Transverse colon (tissue), 4 donors: ENCODE results near the gene SPAG6. TPM values are rescaled to one million over a fixed set of nuclear protein-coding genes. Genes with fewer than 3 reads are reported as not detected.

Experiments
- DNase-seq: peaks from one replicate; pipeline ENCODE4 v3.0.0-alpha.2; 2019
- H3K27ac ChIP-seq, 4 donors: fragments of 200-600 bp; sonication (generic); 2 replicates each; pipeline ENCODE4 v1.5.1; 2016 to 2018; ENCODE audit warnings: inconsistent platforms in 4 of 4
- H3K27me3 ChIP-seq: fragments of 200-600 bp; sonication (generic); 2 replicates; pipeline ENCODE4 v1.5.1; 2017; ENCODE audit warnings: inconsistent platforms
- H3K36me3 ChIP-seq, 4 donors: fragments of 200-600 bp; sonication (generic); 2 replicates each; pipeline ENCODE4 v1.5.1; 2017 to 2019; ENCODE audit warnings: inconsistent platforms in 4 of 4
- H3K4me1 ChIP-seq, 4 donors: fragments of 200-600 bp; sonication (generic); 2 replicates each; pipeline ENCODE4 v1.5.1; 2017 to 2020; ENCODE audit warnings: inconsistent platforms in 4 of 4
- H3K4me3 ChIP-seq, 4 donors: fragments of 200-600 bp; sonication (generic); 1 replicate in 1 of 4; 2 replicates in 3 of 4; pipeline versions ENCODE4 v1.5.1 to v1.6.1; 2017 to 2019; ENCODE audit warnings: inconsistent platforms in 4 of 4
- H3K9me3 ChIP-seq, 2 donors: fragments of 200-600 bp; sonication (generic); 2 replicates each; pipeline ENCODE4 v1.5.1; 2017 to 2019; ENCODE audit warnings: inconsistent platforms in 2 of 2
- CTCF ChIP-seq, 5 experiments: fragments of 200-600 bp in 3 of 5; fragments of 450-650 bp in 2 of 5; sonication (generic) in 3 of 5; IDR thresholded peaks; 1 replicate in 2 of 5; 2 replicates in 3 of 5; pipeline ENCODE4 v1.5.1; 2016 to 2017; ENCODE audit warnings: antibody characterized with exemption in 5 of 5, inconsistent platforms in 3 of 5, mild to moderate bottlenecking in 2 of 5, moderate library complexity in 1 of 5
- EP300 ChIP-seq: sonication (generic); formaldehyde crosslinking; IDR thresholded peaks from one replicate; pipeline ENCODE4 v1.6.1; 2017; ENCODE audit warnings: antibody characterized with exemption, low read depth
- POLR2A ChIP-seq: fragments of 450-650 bp; IDR thresholded peaks from one replicate; pipeline ENCODE4 v1.6.1; 2016; ENCODE audit warnings: antibody characterized with exemption, mild to moderate bottlenecking, moderate library complexity
- POLR2AphosphoS5 ChIP-seq, 3 donors: sonication (generic); formaldehyde crosslinking; IDR thresholded peaks; one replicate each; pipeline ENCODE4 v1.6.1; 2016; ENCODE audit warnings: antibody characterized with exemption in 3 of 3
- WGBS, 2 donors: methylation state at CpG; one replicate each; pipeline ENCODE4 v1.1.5; 2018; ENCODE audit warnings: low coverage in 1 of 2; 5-methylcytosine and 5-hydroxymethylcytosine counted together
- in situ Hi-C, 4 donors: fragments of 200-750 bp; cut with MboI; loops; one replicate each; pipeline versions ENCODE4 v1.15.0 to v1.15.1; 2017; ENCODE audit warnings: low sequenced_read_pairs in 3 of 4, low pct_ligation_motif_present in 1 of 4, low pct_unique_long_range_greater_than_20kb in 1 of 4
- intact Hi-C: fragments of 100-400 bp; cut with DNase I; formaldehyde crosslinking; loops from one replicate; pipeline ENCODE4 v1.15.1; 2023; ENCODE audit warnings: low total_unique reads
- small RNA-seq, 4 donors: library from RNA; depleted of rRNA; stranded (forward); fragments of <200 nt; gene quantifications; one replicate each; pipeline ENCODE3, GENCODE V24; 2016
- total RNA-seq, 4 donors: library from RNA; depleted of rRNA; stranded (reverse); fragments of >200 nt; gene quantifications; one replicate each; pipeline ENCODE4 v1.1.0, GENCODE V29; 2016

Gene SPAG6
- total RNA-seq, 4 donors from 2014 or later, result not detected

DNA sequence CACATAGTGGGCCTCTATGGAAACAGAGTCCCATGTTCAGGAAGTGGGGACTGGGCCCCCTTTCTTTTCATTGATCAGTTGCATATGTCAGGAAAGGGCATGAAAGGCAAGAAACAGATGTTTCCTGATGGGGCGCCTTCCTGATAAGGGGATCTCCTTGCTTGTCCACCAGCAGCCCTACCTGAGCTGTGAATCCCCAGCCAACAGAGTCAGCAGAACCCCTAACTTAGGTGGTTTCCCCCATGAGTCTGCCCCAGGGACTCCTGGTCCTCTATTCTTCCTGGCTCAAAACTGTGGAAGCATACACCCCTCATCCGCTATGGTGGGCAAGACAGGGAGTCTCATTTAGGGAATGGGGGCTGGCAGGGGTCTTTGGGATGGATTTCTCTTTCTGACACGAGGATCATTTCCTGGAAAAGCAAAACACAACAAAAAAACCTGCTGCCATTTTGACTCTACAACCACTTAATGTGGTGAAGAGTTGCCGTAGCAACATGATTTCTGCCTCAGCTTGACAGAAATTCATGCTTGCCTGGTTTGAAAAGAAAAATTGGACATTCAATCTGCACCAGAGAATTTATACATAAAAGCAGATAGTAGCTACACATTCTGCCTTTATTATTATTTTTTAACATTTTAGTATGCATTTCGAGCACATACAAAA lies 119.8 kb downstream of the SPAG6 start:
- no peak for TF ChIP-seq EP300
- no peak for TF ChIP-seq POLR2A
- TF ChIP-seq CTCF (IDR thresholded peaks at IDR 0.05), result no peak
- no peak for TF ChIP-seq POLR2AphosphoS5 (IDR thresholded peaks at IDR 0.05)
- no peaks in the 10 kb centered on the region for H3K4me1 ChIP-seq
- intact Hi-C loops, result no loop called here
- no peak for DNase-seq
- WGBS, 2 donors, result 89% methylated on average over 1 to 5 of the region's 5 CpGs
- H3K4me3 ChIP-seq, result no peak overlapping the region
- no peaks in the 10 kb centered on the region for H3K36me3 ChIP-seq
- no peaks in the 10 kb centered on the region for H3K27me3 ChIP-seq
- in situ Hi-C loops, result no loop called here
- H3K9me3 ChIP-seq, result no peaks in the 10 kb centered on the region
- no peak overlapping the region for H3K27ac ChIP-seq

GRCh38 chr10:22466763-22467334 lies 121.6 kb downstream of the SPAG6 start:
- no peak for DNase-seq
- in situ Hi-C loops, result no loop called here
- intact Hi-C loops, result no loop called here
- Histone ChIP-seq H3K9me3 (no peaks in the 10 kb centered on the region), H3K27me3 (peaks cover 15% of the 10 kb centered on the region), H3K27ac (no peak overlapping the region), H3K4me1 (no peaks in the 10 kb centered on the region), H3K36me3 (no peaks in the 10 kb centered on the region), H3K4me3 (no peak overlapping the region)
- 66 to 77% methylated on average over 3 of the region's 3 CpGs for WGBS, 2 donors
- TF ChIP-seq EP300 (no peak), CTCF (IDR thresholded peaks at IDR 0.05) (no peak), POLR2AphosphoS5 (IDR thresholded peaks at IDR 0.05) (no peak), POLR2A (no peak)

Small RNAs within 50 kb of the gene (small RNA-seq; reads per million reads assigned to genes)
- gene AL158211.3, result 0 to 0.28 (median 0.16) reads per million in 4 donors

Other genes with a start within 250 kb of the SPAG6 start
- not detected for gene EBLN1, start 127.5 kb upstream of the SPAG6 start, total RNA-seq
- 10 to 100 TPM in 2 of 4 donors, 1 to 10 TPM in 2; 3.0 to 35.1 (median 18.3) TPM for gene COMMD3, start 29.1 kb upstream of the SPAG6 start, total RNA-seq
- 10 to 100 TPM; 29.2 to 63.0 (median 42.5) TPM for gene BMI1, start 24.4 kb upstream of the SPAG6 start, total RNA-seq